ENCODE data around the gene KIRREL3.
"Not testable (repeated sequence)": the region's sequence is repeated elsewhere in the genome, so short reads cannot be mapped to it uniquely, and the experiment has no call there.

Gene KIRREL3

GRCh38 chr11:126996036-126996804, 4.3 kb downstream of the KIRREL3 start:
- no peak for DNase-seq

- DNase-seq = no peak
Measured at GRCh38 chr11:126993599-126993998, 7.0 kb downstream of the KIRREL3 start.

DNA sequence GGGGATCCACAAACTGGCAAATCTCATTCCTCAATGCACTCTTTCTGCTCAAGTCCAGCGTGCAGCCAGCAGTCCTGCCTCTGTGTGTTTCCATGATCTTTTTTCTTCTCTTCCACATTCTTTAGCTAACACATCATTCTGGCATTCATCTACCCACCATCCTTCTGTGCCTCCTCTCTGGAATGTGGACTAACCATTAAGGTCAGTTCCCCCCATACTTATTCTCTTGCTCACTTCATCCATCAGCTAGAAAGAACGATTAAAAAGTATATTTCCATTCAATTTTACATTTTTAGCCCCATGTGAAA, 7.8 kb downstream of the KIRREL3 start:
- DNase-seq = no peak

GRCh38 chr11:126992065-126992803, 8.3 kb downstream of the KIRREL3 start:
- DNase-seq = no peak

GRCh38 chr11:126991596-126991995, 9.0 kb downstream of the KIRREL3 start:
- no peak for DNase-seq

DNA sequence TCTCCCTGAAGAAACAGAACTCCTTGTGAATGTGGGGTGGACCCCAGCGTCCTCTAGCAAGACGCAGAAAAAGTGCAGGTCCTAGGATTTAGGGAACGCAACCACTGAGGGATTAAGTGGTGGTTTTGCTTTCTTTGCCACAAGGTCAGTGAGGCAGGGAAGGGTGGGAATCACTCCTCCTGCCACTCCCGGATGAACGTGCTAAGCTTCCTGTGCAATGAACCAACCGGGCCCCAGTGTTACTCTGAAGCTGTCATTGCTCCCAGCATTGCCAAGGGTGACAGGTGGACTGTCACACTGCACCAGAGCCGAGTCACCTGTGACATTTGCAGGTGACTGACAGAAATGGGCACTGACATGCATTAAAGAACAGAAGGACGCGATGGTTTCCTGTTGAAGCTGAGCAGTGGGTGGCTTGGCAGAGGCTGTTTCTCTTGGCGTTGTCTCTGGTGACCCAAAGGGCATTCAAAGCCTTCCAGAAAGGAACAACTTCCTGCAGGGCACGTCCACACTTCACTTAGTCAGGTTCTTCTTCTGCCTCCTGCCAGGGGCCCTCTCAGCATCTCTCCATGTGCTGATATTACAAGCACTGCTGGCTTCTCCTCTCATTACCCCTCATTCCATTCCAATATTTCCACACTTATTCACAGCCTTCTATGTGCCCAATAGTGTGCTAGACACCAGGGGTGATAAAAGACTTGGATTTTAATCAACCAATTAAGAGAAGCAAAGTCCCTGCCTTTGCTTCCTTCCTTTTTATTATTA, 9.7 kb downstream of the KIRREL3 start:
- DNase-seq = no peak

DNA sequence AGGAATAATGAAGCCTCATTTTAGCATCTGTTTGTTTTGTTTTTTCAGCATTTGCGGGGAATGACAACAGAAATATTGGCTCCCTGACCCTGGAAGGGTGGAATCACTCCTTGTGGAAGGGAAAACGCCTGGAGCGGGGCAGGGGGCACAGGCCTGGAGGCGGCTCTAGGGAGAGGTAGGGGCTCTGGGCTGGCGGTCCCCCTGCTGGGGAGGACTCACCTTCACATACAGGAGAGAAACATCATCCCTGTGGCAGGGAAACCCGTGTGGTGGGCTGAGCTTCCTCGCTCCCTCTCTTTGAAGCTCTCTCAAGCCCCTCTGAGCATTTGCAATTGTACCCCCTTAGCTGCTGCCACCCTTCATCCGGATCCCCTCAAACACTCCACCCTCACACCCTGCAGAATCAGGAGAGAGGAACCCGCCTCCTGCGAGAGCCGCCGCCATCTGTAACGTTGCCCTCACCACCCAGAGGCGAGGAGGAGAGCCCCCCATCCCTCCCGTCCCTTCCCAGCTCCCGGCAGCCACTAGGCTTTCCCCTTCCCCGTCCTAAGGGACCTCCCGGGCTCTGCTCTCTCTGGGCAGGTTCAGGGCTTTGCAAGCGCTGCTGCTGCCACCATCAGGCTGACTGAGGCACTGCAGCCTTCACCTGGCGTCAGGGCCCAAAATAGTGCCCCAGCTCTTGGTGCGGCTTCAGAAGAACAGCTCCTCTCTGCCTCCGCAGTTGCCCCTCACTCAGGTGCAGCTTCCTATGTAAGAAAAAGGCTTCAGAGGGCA, 10.4 kb downstream of the KIRREL3 start:
- peak; percentile 69 for DNase-seq

- no peak for DNase-seq
Measured at GRCh38 chr11:126988655-126989054, 11.9 kb downstream of the KIRREL3 start.

DNA sequence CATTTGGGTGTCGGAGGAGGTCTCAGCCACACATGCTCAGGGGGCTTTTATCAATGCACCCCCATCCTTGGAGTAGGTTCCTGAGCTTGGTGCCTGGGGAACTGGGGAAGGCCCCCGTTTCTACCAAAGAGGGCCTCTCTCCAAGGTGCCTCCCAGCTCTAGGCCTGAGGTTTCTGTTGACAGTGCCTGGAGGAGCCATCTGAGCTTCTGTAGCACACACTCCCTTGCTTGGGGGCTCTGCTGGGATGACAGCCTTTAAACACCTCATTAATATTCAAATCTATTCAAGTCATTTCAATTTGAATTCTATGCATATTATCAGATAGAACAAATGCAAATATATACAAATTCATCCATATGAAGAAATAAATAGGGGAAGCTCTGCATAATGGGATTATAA, 18.9 kb downstream of the KIRREL3 start:
- DNase-seq = no peak

DNA sequence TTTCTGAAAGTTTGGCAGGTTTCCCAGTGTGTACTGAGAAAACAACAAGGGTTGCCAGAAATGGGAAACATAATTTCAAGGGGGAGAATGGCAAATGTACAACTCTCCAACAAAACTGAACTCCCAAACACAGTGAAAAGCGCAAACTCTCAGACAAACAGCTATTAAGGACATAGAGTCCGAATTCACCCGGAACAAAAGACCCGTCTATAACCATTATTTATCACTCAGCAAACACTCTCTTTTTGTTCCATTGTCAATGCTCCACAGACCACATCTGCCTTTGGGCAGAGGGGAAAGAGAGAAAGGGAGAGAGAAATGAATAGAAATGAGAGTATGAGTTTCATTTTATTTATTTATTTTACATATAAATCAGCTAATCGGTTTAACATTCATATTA, 21.7 kb downstream of the KIRREL3 start:
- DNase-seq = no peak

DNA sequence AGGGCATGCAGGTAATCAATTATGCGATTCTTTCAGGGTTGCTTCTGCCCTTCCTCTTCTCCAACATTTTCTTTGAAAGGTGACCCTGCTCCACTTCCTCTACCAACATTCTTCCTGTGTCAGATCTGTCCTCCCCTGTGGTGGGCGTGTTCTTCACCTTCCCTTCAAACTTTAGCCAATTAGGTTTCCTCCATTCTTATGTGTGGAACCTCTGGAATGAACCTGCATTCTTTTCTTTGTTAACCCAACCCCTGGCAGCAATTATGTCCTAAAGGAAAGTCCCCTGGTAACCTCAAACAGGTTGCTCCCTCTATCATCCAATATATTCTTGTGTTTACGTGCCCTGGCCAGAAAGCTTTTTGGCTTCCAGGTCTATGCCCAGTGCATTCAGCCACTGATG, 22.4 kb downstream of the KIRREL3 start:
- DNase-seq = no peak

- no peak for DNase-seq
Measured at GRCh38 chr11:126973051-126973450, 27.5 kb downstream of the KIRREL3 start.

DNA sequence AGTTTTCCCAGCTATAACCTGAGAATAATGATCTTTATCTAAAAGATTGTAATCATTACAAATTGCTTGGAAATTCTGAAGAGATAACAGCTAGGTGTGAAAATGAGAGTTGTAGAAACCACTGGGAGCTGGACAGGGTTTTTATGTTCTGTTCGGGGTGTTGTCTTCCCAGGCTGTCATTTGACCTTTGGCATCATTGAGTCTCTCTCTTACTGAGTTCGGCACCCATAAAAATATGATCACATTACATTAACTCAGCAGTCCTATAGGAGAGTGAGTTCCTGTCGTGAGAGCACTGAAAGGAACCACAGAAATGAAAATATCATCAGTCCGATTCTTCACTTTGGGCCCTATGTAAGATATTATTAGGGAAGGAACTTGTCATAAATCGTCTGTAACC, 29.3 kb downstream of the KIRREL3 start:
- no peak for DNase-seq

DNA sequence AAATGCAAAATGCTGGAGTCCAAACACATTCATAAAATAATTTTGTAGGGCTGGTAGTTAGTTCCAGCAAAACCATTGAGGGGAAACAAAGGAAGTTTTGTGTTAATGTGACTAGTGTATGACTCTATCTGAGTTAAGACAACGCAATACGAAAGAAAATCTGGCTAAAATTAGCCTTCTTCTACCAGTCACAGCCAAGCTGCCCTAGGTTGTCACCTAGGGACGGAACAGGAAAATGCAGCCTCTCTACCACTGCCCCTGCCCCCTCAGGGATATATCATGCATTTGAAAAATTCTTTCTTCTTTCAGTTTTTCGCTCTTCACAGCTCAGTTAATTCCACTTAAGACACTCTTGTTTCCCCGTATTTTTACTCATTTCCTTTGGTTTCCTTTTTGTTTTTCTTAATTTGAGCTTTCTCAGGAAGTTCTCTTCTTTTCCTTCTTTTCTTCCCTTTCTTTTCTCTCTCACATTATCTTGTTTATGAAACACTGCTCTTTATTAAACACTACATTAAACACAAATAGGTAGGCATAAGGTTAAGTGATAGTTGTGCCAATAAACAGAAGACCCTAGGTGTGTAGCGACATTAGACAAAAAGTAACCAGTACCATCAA, 30.6 kb downstream of the KIRREL3 start:
- DNase-seq = no peak

DNA sequence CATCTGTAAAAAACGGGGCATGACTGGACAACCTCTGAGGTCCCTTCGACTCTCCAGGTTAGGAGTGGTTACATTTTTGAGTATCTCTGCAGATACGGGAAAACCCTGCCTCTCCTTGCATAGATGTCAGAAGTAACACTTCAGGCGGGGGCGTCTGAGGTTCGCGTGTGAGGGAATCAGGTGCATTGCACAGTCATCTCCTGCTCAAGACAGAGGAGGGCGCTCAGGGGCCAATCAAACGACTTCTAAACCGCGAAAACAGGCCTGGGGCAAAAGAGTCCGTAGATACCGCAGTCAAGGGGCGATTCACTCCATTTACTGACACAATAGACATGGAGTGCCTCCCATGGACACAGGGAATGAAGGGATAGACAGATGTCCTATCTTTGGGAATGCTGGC, 31.7 kb downstream of the KIRREL3 start:
- no peak for DNase-seq

DNA sequence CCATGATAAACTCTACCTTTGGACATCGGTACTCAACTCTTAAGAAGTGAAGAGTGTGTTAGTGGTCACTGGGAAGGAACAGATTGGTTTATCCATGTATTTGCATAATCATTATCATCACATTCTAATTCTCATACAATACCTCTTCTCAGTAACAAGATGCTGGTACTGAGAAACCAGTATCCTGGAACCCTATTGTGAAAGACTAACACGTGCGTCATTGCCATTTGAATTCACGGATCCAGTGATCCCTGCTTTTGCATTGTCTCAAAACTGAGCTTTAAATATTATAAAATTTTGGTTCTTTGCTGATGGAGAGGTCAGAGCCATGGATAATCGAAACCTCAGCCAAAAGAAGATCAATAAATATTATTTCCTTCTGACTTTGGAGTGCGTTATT, 35.2 kb downstream of the KIRREL3 start:
- DNase-seq = no peak

DNA sequence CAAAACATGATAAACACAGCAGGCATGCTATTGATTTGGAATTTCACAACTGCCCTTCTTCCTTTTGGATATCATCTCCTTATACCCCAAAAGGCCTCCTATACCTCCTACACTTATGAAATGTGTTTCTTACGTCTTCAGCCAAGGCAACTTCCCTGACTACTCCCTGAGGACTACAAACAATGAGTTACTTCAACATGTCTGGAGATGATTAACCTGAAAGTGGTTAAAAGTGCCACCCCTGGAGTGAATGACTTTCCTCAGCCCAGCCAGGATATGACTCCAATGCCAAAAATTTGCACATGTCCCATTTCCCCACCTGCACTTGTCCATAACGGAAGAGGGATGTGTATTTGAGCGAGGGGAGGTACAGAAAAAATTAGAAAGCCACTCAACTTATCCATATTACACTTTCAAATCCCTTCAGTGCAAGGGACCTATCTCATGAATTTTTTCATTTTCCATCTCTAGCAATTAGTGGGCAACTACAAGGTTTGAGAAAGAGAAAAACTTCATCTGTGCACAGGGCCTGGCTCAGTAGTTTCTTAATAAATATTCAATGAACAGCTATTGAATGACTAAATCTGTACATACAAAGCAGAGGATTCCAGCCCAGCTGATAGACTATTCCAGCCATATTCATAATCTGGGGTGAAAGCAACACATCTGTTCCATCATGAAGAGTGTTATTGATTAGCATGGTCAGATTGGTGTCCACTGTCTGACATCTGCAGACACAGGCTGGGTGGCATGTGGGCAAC, 36.8 kb downstream of the KIRREL3 start:
- no peak for DNase-seq

GRCh38 chr11:126963115-126963514, 37.5 kb downstream of the KIRREL3 start:
- DNase-seq = no peak

- no peak for DNase-seq
Measured at GRCh38 chr11:126959700-126960099, 40.9 kb downstream of the KIRREL3 start.

- DNase-seq = no peak
Measured at GRCh38 chr11:126956635-126957034, 43.9 kb downstream of the KIRREL3 start.

- not testable (repeated sequence) for DNase-seq
Measured at GRCh38 chr11:126952533-126952932, 48.0 kb downstream of the KIRREL3 start.

DNA sequence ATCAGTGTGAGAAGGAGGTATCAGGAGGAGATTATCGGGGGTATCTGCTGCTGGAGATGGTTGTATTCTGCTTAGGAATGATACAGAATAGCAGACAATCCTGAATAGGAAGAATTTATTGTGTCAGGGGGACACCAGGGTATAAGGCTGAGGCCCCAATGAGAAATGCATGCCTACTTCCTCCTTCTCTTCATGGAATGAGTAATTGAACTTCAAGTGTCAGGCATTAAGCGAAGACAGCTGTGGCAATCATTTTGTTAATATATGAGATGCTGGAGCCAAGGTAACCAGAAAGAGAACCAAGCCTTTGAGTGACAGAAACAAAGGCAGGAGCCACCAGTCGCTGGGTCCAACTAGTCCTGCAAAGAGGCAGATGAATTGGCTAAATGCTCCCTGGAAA, 49.1 kb downstream of the KIRREL3 start:
- DNase-seq = no peak
